ENCODE measurements around the gene CFAP52. TPM values are rescaled to one million over a fixed set of nuclear protein-coding genes. Genes with fewer than 3 reads are reported as not detected.

The CFAP52 gene
- total and polyA plus RNA-seq, 2 of the 13 experiments (the other 11 are each of a cell fraction or from before 2014, with no cell fraction given), result not detected

GRCh38 chr17:9575381-9576101 is 901 bp upstream of the CFAP52 start, which contains the start of gene STX8 (continued):
- TF ChIP-seq ZFAT (CRISPR knock-in tag; conservative IDR thresholded peaks at IDR 0.05) (no peak), ONECUT2 (CRISPR knock-in tag; IDR thresholded peaks at IDR 0.05) (no peak), ZNF460 (CRISPR knock-in tag; IDR thresholded peaks at IDR 0.05; ENCODE audit: borderline replicate concordance) (no peak), ZNF513 (CRISPR knock-in tag; conservative IDR thresholded peaks at IDR 0.05) (no peak), ZNF446 (CRISPR knock-in tag; IDR thresholded peaks at IDR 0.05) (no peak), SRSF9 (IDR thresholded peaks at IDR 0.05; ENCODE audit: borderline replicate concordance, insufficient read depth, low read depth, low read length, poor library complexity, severe bottlenecking) (no peak), RBAK (CRISPR knock-in tag; IDR thresholded peaks at IDR 0.05) (no peak), NR0B2 (CRISPR knock-in tag; IDR thresholded peaks at IDR 0.05) (0 out of 2 replicates have a peak, but pooled peaks have one; percentile 24), FOXP4 (CRISPR knock-in tag; IDR thresholded peaks at IDR 0.05) (peak; percentile 41; the same call in 1 of the 2 replicates), JUNB (CRISPR knock-in tag; IDR thresholded peaks at IDR 0.05; ENCODE audit: borderline replicate concordance) (no peak), ZNF280D (CRISPR knock-in tag; IDR thresholded peaks at IDR 0.05) (no peak), MAF1 (CRISPR knock-in tag; IDR thresholded peaks at IDR 0.05; ENCODE audit: borderline replicate concordance) (no peak), CC2D1A (CRISPR knock-in tag; IDR thresholded peaks at IDR 0.05) (no peak), THAP9 (CRISPR knock-in tag; IDR thresholded peaks at IDR 0.05; ENCODE audit: borderline replicate concordance) (peak; percentile 70; the same call in 1 of the 2 replicates), ZSCAN5A (CRISPR knock-in tag; IDR thresholded peaks at IDR 0.05; ENCODE audit: borderline replicate concordance) (peak; percentile 73; the same call in 1 of the 2 replicates), ZNF136 (CRISPR knock-in tag; IDR thresholded peaks at IDR 0.05; ENCODE audit: low read depth) (0 out of 2 replicates have a peak, but pooled peaks have one; percentile 50)
